Vagina (tissue), 2 donors: ENCODE measurements around the gene BTRC. TPM values are rescaled to one million over a fixed set of nuclear protein-coding genes. Genes with fewer than 3 reads are reported as not detected.

Source experiments
- DNase-seq, 2 donors: peaks; one replicate each; pipeline ENCODE4 v3.0.0-alpha.2; 2017; ENCODE audit errors: extremely low spot score in 2 of 2
- H3K27ac ChIP-seq: fragments of 200-600 bp; sonication (generic); one replicate; pipeline ENCODE4 v1.5.1; 2019
- H3K27me3 ChIP-seq: fragments of 200-600 bp; sonication (generic); one replicate; pipeline ENCODE4 v1.5.1; 2019
- H3K36me3 ChIP-seq, 2 donors: fragments of 200-600 bp; sonication (generic); one replicate each; pipeline ENCODE4 v1.5.1; 2017 to 2019
- H3K4me1 ChIP-seq: fragments of 200-600 bp; sonication (generic); one replicate; pipeline ENCODE4 v1.5.1; 2019
- H3K4me3 ChIP-seq, 2 donors: fragments of 200-600 bp; sonication (generic); 1 replicate in 1 of 2; 2 replicates in 1 of 2; pipeline ENCODE4 v1.5.1; 2016 to 2019
- H3K9me3 ChIP-seq: fragments of 200-600 bp; sonication (generic); one replicate; pipeline ENCODE4 v1.5.1; 2019
- POLR2A ChIP-seq, 2 donors: fragments of 450-650 bp; IDR thresholded peaks; one replicate each; pipeline ENCODE4 v1.6.1; 2017; ENCODE audit warnings: antibody characterized with exemption in 2 of 2, mild to moderate bottlenecking in 2 of 2, moderate library complexity in 2 of 2
- POLR2AphosphoS5 ChIP-seq, 2 donors: sonication (generic); formaldehyde crosslinking; IDR thresholded peaks; one replicate each; pipeline ENCODE4 v1.9.0; 2017; ENCODE audit warnings: antibody characterized with exemption in 2 of 2, mild to moderate bottlenecking in 2 of 2, low read depth in 1 of 2; ENCODE audit not compliant: insufficient read depth in 1 of 2
- intact Hi-C: fragments of 100-400 bp; cut with DNase I; formaldehyde crosslinking; loops from one replicate; pipeline ENCODE4 v1.15.1; 2023
- total RNA-seq: library from RNA; depleted of rRNA; stranded (reverse); fragments of >200 nt; gene quantifications from one replicate; pipeline ENCODE4 v1.2.3, GENCODE V29; 2016
- TF ChIP-seq, protein P1 (sequence below), 3 experiments: fragments of 450-650 bp in 2 of 3; fragments of 200-600 bp in 1 of 3; sonication (generic) in 1 of 3; IDR thresholded peaks; one replicate each; pipeline ENCODE4 v1.5.1; 2017 to 2019; ENCODE audit warnings: antibody characterized with exemption in 3 of 3, mild to moderate bottlenecking in 2 of 3, moderate library complexity in 2 of 3

Gene BTRC
- total RNA-seq, 1 donor from 2014 or later: 12.5 TPM

DNA sequence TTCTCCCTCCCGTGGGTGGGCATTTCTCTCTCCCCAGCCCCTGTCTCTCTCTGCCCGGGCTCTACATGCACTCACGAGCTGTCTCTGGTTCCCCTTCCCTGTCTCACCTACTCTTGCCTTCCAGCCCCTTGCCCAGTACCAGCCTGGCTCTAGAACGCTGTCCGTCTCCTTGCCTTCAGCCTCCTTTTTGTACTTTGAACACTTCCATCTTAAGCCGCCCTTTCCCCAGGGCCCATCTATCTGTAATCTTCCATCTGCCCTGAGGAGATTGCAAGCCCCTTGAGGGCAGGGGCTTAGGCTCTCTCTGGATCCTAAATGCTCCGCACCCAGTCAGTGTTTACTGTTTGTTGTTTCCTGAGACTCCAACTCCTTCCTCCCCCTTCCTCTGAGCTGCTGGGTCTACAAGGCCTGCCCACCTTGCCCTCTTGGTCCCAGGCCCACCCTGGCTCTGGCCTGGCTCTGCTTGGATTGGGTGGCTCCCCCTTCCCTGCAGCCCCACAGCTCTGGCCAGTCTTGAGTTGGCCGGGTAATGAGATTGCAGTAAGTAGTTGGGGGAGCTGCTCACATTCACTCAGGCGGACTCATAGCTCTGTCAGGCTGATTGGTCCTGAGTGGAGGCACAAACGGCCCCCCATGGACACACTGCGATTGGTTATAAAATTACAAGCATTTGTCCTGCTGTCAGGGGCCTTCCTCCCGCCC lies 205.8 kb downstream of the BTRC start:
- Histone ChIP-seq H3K27ac (no peak overlapping the region), H3K9me3 (no peaks in the 10 kb centered on the region), H3K27me3 (no peaks in the 10 kb centered on the region), H3K36me3 (peaks cover 0 to 1% of the 10 kb centered on the region in 2 donors), H3K4me3 (no peak overlapping the region), H3K4me1 (no peaks in the 10 kb centered on the region)
- TF ChIP-seq, protein P1, sequence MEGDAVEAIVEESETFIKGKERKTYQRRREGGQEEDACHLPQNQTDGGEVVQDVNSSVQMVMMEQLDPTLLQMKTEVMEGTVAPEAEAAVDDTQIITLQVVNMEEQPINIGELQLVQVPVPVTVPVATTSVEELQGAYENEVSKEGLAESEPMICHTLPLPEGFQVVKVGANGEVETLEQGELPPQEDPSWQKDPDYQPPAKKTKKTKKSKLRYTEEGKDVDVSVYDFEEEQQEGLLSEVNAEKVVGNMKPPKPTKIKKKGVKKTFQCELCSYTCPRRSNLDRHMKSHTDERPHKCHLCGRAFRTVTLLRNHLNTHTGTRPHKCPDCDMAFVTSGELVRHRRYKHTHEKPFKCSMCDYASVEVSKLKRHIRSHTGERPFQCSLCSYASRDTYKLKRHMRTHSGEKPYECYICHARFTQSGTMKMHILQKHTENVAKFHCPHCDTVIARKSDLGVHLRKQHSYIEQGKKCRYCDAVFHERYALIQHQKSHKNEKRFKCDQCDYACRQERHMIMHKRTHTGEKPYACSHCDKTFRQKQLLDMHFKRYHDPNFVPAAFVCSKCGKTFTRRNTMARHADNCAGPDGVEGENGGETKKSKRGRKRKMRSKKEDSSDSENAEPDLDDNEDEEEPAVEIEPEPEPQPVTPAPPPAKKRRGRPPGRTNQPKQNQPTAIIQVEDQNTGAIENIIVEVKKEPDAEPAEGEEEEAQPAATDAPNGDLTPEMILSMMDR (IDR thresholded peaks at IDR 0.05): no peak
- TF ChIP-seq POLR2A (IDR thresholded peaks at IDR 0.05): no peak
- TF ChIP-seq POLR2AphosphoS5 (IDR thresholded peaks at IDR 0.05; ENCODE audit: insufficient read depth in 1 of 2, low read depth in 1 of 2): no peak
- peak in 1 of 2 donors; percentile 72 for DNase-seq
- intact Hi-C loops: no loop called here

DNA sequence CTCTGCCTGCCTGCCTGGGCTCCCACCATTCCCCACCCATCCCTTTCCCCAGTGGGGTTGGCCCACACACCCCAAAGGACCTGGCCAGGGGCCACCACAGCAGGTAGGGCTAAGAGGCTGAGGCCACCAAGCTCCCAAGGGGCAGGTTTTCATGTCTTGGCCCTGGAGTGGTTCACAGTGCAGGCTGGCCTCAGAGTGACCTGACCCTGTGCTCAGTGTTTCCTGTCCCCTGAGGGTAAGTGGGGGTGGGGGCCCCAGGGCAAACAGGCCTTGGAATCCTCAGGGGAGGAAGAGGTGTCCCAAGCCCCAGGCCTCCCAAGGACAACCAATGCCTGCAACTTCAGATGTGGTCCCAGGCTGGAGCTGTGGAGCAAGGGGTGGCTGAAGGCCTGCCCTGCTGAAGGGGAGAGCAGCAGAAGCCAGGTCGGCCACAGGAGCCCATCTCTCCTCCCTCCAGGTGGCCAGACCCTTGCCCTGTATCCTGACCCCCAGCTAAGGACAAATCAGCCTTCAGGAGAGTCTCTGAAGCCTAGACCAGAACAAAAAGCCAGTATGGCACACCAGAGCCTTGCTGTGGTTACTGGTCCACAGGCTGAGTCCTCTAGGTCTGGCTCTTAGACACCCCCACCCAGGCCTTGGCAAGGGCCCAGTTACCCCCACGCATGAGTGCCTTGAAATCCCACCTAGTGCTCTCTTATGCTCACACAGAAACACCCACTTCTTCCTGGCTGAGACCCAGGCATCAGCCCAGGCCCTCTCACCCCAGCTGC lies 206.5 kb downstream of the BTRC start:
- Histone ChIP-seq H3K4me1 (no peaks in the 10 kb centered on the region), H3K9me3 (no peaks in the 10 kb centered on the region), H3K27ac (no peak overlapping the region), H3K27me3 (no peaks in the 10 kb centered on the region), H3K36me3 (no peaks in the 10 kb centered on the region), H3K4me3 (no peak overlapping the region)
- peak in 1 of 2 donors; percentile 62 for DNase-seq
- intact Hi-C loops: no loop called here
- TF ChIP-seq POLR2AphosphoS5 (IDR thresholded peaks at IDR 0.05; ENCODE audit: insufficient read depth in 1 of 2, low read depth in 1 of 2) (no peak), POLR2A (IDR thresholded peaks at IDR 0.05) (no peak)
- TF ChIP-seq, protein P1 (IDR thresholded peaks at IDR 0.05): no peak

DNA sequence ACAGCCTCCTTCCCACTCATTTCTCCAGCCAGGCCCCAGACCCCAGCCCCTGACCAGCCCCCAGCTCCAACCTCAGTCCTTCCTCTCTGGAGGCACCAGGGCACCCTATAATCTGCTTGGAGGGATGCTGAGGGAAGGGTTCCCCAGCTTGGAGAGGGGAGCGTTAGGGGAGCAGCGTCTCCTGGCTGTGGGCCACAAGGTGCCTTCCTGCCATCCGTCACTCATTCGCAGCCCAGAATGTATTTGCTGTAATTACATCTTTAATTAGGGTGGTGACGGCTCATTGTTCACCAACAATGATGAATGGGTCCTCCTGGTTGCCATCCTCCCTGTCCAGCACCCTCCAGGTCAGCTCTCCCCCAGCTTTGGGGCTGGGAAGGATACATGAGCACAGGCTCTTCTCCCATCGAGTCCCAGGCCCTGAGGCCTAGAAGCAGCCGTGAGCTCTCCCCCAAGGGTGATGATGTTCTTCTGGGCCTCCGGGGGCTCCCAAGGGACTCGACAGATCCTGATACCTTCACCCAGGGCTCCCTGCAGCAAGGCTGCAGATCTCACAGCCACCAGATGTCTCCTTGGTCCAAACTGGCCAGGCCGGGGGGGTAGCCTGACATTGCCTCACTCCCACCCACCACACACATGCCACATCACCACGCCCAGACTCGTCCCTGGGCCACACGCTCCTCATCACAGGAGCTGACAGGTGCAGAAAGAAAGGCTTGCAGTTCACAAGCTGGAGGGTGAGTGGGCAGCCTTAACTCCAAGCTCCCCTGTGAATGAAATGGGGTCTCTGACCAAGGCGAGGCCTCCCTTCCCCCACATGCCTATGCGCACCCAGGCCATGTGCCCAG lies 207.3 kb downstream of the BTRC start:
- TF ChIP-seq, protein P1 (IDR thresholded peaks at IDR 0.05): no peak
- TF ChIP-seq POLR2AphosphoS5 (IDR thresholded peaks at IDR 0.05; ENCODE audit: insufficient read depth in 1 of 2, low read depth in 1 of 2) (no peak), POLR2A (IDR thresholded peaks at IDR 0.05) (no peak)
- intact Hi-C loops: no loop called here
- Histone ChIP-seq H3K36me3 (no peaks in the 10 kb centered on the region), H3K9me3 (no peaks in the 10 kb centered on the region), H3K4me1 (peaks cover 3% of the 10 kb centered on the region), H3K4me3 (no peak overlapping the region), H3K27ac (no peak overlapping the region), H3K27me3 (peaks cover 1% of the 10 kb centered on the region)
- DNase-seq: no peak

DNA sequence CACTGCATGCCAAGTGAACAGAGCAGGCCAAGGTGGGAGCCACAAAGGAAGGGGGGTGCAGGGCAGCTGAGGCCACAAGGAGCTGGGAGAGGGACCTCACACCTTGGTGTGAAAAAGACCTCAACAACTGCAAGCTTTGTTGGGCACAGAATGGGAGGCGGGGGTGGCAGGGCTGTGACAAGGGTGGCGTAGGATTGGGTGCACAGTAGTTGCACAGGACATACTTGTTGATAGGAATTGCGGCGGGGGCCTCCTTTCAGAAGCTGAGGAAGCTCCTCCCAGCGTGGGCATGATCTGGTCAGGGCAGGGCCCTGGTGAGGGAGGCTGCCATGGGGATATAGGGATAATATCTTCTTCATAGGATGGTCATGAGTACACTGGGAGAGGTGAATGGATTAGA lies 208.3 kb downstream of the BTRC start:
- intact Hi-C loops: no loop called here
- Histone ChIP-seq H3K36me3 (no peaks in the 10 kb centered on the region), H3K9me3 (no peaks in the 10 kb centered on the region), H3K4me3 (no peak overlapping the region), H3K27ac (no peak overlapping the region), H3K4me1 (peaks cover 7% of the 10 kb centered on the region), H3K27me3 (peaks cover 3% of the 10 kb centered on the region)
- DNase-seq: no peak
- no peak for TF ChIP-seq POLR2AphosphoS5 (IDR thresholded peaks at IDR 0.05; ENCODE audit: insufficient read depth in 1 of 2, low read depth in 1 of 2)
- TF ChIP-seq POLR2A (IDR thresholded peaks at IDR 0.05): no peak
- TF ChIP-seq, protein P1 (IDR thresholded peaks at IDR 0.05): no peak
